ENCODE results near the gene ZSCAN16. TPM values are rescaled to one million over a fixed set of nuclear protein-coding genes. Genes with fewer than 3 reads are reported as not detected.
A peak's percentile ranks its signal among the peaks of the same experiment; 100 is the strongest.

ZSCAN16 gene
- total and polyA plus RNA-seq, 2 of the 13 experiments (the other 11 are each of a cell fraction or from before 2014, with no cell fraction given), result 5.7 to 12.7 TPM

DNA sequence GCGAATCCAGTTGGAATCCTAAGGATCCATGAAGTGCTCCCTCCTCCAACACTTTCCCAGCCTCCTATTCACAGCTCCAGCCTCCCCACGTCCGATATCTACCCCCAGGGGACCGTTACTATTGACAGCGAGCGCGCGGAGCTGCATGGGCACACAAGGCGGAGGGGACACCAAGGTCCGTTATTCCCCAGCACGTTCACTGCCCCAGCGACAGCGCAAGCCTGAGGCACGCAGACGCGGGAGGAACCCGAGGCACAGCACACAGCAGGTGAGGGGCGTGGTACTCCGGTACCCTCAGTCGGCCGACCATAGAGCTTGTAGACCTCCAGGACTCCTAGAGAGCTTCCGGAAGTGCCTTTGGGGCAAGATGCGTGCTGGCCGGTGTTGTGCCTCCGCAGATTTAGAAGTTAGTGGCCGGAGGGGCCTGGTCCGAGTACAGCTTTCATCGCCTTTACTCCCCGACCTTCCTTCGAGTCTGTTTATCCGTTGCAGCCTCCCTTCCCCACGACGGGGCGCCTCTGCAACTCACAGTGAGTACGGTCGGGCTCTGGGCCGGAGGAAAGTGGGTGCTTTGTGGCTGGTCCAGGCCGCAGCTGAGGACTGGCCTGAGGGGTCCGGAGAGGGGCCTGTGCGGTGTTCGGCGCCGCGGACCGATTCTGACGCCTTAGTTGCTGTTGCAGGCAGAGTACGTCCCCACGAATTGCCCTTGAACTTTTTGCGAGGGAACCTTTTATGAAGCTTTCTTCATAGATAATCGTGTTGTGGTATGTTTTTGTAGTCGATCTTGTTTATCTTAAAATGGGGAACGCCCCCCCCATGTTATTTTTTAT is 17.3 kb downstream of the ZSCAN16 start, which contains the start of gene ZKSCAN8 (continued):
- TF ChIP-seq, protein P1, sequence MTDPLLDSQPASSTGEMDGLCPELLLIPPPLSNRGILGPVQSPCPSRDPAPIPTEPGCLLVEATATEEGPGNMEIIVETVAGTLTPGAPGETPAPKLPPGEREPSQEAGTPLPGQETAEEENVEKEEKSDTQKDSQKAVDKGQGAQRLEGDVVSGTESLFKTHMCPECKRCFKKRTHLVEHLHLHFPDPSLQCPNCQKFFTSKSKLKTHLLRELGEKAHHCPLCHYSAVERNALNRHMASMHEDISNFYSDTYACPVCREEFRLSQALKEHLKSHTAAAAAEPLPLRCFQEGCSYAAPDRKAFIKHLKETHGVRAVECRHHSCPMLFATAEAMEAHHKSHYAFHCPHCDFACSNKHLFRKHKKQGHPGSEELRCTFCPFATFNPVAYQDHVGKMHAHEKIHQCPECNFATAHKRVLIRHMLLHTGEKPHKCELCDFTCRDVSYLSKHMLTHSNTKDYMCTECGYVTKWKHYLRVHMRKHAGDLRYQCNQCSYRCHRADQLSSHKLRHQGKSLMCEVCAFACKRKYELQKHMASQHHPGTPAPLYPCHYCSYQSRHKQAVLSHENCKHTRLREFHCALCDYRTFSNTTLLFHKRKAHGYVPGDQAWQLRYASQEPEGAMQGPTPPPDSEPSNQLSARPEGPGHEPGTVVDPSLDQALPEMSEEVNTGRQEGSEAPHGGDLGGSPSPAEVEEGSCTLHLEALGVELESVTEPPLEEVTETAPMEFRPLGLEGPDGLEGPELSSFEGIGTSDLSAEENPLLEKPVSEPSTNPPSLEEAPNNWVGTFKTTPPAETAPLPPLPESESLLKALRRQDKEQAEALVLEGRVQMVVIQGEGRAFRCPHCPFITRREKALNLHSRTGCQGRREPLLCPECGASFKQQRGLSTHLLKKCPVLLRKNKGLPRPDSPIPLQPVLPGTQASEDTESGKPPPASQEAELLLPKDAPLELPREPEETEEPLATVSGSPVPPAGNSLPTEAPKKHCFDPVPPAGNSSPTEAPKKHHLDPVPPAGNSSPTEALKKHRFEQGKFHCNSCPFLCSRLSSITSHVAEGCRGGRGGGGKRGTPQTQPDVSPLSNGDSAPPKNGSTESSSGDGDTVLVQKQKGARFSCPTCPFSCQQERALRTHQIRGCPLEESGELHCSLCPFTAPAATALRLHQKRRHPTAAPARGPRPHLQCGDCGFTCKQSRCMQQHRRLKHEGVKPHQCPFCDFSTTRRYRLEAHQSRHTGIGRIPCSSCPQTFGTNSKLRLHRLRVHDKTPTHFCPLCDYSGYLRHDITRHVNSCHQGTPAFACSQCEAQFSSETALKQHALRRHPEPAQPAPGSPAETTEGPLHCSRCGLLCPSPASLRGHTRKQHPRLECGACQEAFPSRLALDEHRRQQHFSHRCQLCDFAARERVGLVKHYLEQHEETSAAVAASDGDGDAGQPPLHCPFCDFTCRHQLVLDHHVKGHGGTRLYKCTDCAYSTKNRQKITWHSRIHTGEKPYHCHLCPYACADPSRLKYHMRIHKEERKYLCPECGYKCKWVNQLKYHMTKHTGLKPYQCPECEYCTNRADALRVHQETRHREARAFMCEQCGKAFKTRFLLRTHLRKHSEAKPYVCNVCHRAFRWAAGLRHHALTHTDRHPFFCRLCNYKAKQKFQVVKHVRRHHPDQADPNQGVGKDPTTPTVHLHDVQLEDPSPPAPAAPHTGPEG (CRISPR knock-in tag; IDR thresholded peaks at IDR 0.05), result no peak; the same call in 1 of the 2 replicates
- TF ChIP-seq, protein P2, sequence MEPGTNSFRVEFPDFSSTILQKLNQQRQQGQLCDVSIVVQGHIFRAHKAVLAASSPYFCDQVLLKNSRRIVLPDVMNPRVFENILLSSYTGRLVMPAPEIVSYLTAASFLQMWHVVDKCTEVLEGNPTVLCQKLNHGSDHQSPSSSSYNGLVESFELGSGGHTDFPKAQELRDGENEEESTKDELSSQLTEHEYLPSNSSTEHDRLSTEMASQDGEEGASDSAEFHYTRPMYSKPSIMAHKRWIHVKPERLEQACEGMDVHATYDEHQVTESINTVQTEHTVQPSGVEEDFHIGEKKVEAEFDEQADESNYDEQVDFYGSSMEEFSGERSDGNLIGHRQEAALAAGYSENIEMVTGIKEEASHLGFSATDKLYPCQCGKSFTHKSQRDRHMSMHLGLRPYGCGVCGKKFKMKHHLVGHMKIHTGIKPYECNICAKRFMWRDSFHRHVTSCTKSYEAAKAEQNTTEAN (CRISPR knock-in tag; conservative IDR thresholded peaks at IDR 0.05), result 0 out of 2 replicates have a peak, but pooled peaks have one; percentile 35
- TF ChIP-seq CENPX (CRISPR knock-in tag; IDR thresholded peaks at IDR 0.05) (no peak), RELA (CRISPR knock-in tag; IDR thresholded peaks at IDR 0.05) (peak; percentile 71; the same call in 1 of the 2 replicates), ZNF292 (CRISPR knock-in tag; IDR thresholded peaks at IDR 0.05; ENCODE audit: borderline replicate concordance, low read depth) (peak; percentile 100), ZNF468 (CRISPR knock-in tag; IDR thresholded peaks at IDR 0.05) (peak; percentile 86; the same call in 1 of the 2 replicates), FIP1L1 (IDR thresholded peaks at IDR 0.05; ENCODE audit: borderline replicate concordance, insufficient read depth, low read depth, low read length) (0 out of 2 replicates have a peak, but pooled peaks have one; percentile 76), SOX6 (IDR thresholded peaks at IDR 0.05) (no peak), SOX6 (CRISPR knock-in tag; IDR thresholded peaks at IDR 0.05) (peak; percentile 89), ZBTB20 (CRISPR knock-in tag; IDR thresholded peaks at IDR 0.05; ENCODE audit: borderline replicate concordance, low read depth) (peak; percentile 92; the same call in 1 of the 2 replicates), PCBP1 (IDR thresholded peaks at IDR 0.05; ENCODE audit: borderline replicate concordance, low read depth, low read length) (peak; percentile 93; the same call in 1 of the 2 replicates), ZNF484 (CRISPR knock-in tag; IDR thresholded peaks at IDR 0.05; ENCODE audit: borderline replicate concordance, low read depth) (no peak; the same call in 1 of the 2 replicates), ELF1 (CRISPR knock-in tag; IDR thresholded peaks at IDR 0.05) (peak; percentile 95), ETV6 (CRISPR knock-in tag; conservative IDR thresholded peaks at IDR 0.05) (peak; percentile 93)
- TF ChIP-seq, protein P3, sequence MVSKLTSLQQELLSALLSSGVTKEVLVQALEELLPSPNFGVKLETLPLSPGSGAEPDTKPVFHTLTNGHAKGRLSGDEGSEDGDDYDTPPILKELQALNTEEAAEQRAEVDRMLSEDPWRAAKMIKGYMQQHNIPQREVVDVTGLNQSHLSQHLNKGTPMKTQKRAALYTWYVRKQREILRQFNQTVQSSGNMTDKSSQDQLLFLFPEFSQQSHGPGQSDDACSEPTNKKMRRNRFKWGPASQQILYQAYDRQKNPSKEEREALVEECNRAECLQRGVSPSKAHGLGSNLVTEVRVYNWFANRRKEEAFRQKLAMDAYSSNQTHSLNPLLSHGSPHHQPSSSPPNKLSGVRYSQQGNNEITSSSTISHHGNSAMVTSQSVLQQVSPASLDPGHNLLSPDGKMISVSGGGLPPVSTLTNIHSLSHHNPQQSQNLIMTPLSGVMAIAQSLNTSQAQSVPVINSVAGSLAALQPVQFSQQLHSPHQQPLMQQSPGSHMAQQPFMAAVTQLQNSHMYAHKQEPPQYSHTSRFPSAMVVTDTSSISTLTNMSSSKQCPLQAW (CRISPR knock-in tag; IDR thresholded peaks at IDR 0.05), result peak; percentile 94; the same call in 1 of the 2 replicates
- TF ChIP-seq, protein P4, sequence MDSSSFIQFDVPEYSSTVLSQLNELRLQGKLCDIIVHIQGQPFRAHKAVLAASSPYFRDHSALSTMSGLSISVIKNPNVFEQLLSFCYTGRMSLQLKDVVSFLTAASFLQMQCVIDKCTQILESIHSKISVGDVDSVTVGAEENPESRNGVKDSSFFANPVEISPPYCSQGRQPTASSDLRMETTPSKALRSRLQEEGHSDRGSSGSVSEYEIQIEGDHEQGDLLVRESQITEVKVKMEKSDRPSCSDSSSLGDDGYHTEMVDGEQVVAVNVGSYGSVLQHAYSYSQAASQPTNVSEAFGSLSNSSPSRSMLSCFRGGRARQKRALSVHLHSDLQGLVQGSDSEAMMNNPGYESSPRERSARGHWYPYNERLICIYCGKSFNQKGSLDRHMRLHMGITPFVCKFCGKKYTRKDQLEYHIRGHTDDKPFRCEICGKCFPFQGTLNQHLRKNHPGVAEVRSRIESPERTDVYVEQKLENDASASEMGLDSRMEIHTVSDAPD (CRISPR knock-in tag; IDR thresholded peaks at IDR 0.05), result no peak
- TF ChIP-seq, protein P5, sequence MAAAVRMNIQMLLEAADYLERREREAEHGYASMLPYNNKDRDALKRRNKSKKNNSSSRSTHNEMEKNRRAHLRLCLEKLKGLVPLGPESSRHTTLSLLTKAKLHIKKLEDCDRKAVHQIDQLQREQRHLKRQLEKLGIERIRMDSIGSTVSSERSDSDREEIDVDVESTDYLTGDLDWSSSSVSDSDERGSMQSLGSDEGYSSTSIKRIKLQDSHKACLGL (CRISPR knock-in tag; IDR thresholded peaks at IDR 0.05), result peak; percentile 94
